Type B pancreatic cell (in vitro differentiated cells): ENCODE measurements around the gene IQCK. TPM values are rescaled to one million over a fixed set of nuclear protein-coding genes. Genes with fewer than 3 reads are reported as not detected.

Experiments used
- DNase-seq: peaks from one replicate; pipeline ENCODE4 v3.0.0; 2021; ENCODE audit warnings: mixed read lengths; ENCODE audit not compliant: unreplicated experiment; ENCODE audit errors: extremely low spot score
- H3K27ac Mint-ChIP-seq: 2 replicates; pipeline ENCODE4 v1.8.0; 2021; ENCODE audit warnings: mild to moderate bottlenecking, mixed read lengths
- H3K27me3 Mint-ChIP-seq: 2 replicates; pipeline ENCODE4 v1.8.0; 2021; ENCODE audit warnings: mixed read lengths
- H3K36me3 Mint-ChIP-seq: 2 replicates; pipeline ENCODE4 v1.8.0; 2021; ENCODE audit warnings: mixed read lengths
- H3K4me1 Mint-ChIP-seq: one replicate; pipeline ENCODE4 v1.8.0; 2021; ENCODE audit warnings: mixed read lengths; ENCODE audit not compliant: unreplicated experiment
- H3K4me3 Mint-ChIP-seq: 2 replicates; pipeline ENCODE4 v1.8.0; 2021; ENCODE audit warnings: mild to moderate bottlenecking, mixed read lengths
- H3K9me3 Mint-ChIP-seq: 2 replicates; pipeline ENCODE4 v1.8.0; 2021; ENCODE audit warnings: mixed read lengths
- CTCF ChIP-seq: fragments of 200-600 bp; sonication (generic); conservative IDR thresholded peaks from 2 replicates; pipeline ENCODE4 v1.5.0; 2021; ENCODE audit warnings: antibody characterized with exemption, mild to moderate bottlenecking
- total RNA-seq: library from RNA; stranded (reverse); gene quantifications from 2 replicates; pipeline ENCODE4 v1.2.1, GENCODE V29; 2021; ENCODE audit warnings: low replicate concordance

The IQCK gene
- total RNA-seq, 1 donor from 2014 or later = 23.0 TPM

DNA sequence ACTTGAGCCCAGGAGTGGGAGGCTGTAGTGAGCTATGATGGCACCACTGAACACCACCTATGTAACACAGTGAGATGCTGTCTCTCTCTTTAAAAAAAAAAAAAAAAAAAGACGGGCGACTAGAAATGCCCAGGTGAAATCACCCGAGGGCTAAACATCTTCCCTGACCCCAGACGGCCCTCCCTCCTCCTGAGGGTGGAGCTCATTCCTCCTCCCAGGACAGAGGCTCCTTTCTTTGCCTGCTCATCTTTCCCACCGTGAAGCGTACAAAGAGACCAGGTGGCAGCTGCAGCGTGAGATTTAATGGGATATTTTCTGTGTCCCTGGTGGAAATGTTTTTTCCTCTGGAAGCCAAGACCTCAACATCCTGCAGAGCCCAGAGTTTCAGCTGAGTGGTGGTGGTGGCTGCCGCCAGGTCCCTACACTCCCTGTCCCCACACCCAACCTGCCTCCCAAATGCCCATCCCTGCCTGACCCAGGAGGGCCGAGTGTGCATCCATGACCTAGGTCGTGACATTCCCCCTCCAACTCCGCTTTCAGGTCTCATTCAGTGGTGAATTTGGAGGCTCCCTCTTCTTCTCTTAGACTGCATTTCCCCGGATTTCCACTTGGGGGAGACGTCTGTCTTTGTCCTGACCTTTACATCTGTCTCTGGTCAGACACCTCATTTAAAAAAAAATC is 181.0 kb downstream of the IQCK start:
- Mint-ChIP-seq H3K27ac (no peak overlapping the region), H3K9me3 (no peaks in the 10 kb centered on the region), H3K4me1 (peaks cover 6% of the 10 kb centered on the region), H3K27me3 (peaks cover 7% of the 10 kb centered on the region), H3K4me3 (peak overlapping the region; percentile 11), H3K36me3 (no peaks in the 10 kb centered on the region)
- peak; percentile 82 for TF ChIP-seq CTCF
- no peak for DNase-seq

DNA sequence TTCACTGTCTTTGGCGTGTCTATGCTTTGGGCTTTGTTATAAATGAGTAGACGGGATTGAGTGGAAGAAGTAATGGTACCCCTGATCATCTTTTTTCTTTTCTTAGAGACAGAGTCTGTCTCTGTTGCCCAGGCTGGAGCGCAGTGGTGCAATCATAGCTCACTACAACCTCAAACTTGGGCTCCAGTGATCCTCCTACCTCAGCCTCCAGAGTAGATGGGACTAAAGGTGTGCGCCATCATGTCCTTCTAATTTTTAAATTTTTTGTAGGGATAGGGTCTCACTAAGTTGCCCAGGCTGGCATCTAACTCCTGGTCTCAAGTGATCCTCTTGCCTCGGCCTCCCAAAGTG is 181.5 kb downstream of the IQCK start:
- DNase-seq = no peak
- Mint-ChIP-seq H3K4me1 (peaks cover 6% of the 10 kb centered on the region), H3K4me3 (no peak overlapping the region), H3K27ac (no peak overlapping the region), H3K27me3 (peaks cover 7% of the 10 kb centered on the region), H3K9me3 (no peaks in the 10 kb centered on the region), H3K36me3 (no peaks in the 10 kb centered on the region)
- TF ChIP-seq CTCF = no peak

- no peak overlapping the region for H3K4me3 Mint-ChIP-seq
- no peaks in the 10 kb centered on the region for H3K9me3 Mint-ChIP-seq
- no peak for DNase-seq
- no peak for TF ChIP-seq CTCF
- H3K4me1 Mint-ChIP-seq = peaks cover 6% of the 10 kb centered on the region
- no peaks in the 10 kb centered on the region for H3K36me3 Mint-ChIP-seq
- peaks cover 10% of the 10 kb centered on the region for H3K27me3 Mint-ChIP-seq
- no peak overlapping the region for H3K27ac Mint-ChIP-seq
Measured at GRCh38 chr16:19901164-19901563, 183.1 kb downstream of the IQCK start.

DNA sequence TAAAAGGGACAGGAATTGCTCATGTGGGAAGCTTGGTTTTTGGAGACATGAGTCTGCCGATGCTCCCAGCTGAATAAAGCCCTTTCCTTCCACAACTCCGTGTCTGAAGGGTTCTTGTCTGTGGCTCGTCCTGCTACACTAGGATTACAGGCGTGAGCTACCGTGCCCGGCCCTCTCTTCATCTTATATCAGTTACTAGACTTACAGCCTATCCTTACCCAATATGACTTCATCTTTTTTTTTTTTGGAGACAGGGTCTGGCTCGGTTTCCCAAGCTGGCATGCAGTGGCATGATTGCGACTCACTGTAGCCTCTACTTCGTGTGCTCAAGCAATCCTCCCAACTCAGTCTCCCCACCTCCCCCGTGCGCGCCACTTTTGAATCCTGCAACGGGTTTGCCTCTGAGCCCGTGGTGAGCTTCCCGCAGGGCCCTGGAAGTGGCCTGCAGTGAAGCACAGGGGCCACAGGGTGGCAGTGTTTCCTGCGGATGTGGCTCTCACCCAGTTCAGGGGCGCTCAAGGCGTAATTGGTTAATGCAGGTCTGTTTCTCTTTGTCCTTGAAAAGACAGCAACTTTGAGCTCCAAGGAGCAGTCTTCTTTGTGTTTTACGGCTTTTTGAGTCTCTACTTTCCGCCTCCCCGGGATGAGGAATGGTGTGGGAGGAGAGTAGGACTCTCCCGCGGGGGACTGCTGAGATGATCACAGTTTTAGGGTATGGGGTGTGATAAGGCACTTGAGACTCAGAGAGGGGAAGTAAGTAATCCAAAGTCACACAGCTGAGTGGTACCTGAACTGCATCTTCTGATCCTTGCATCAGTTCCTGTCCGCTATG is 189.3 kb downstream of the IQCK start:
- peak; percentile 99 for TF ChIP-seq CTCF
- H3K4me3 Mint-ChIP-seq = no peak overlapping the region

More for the DNA sequence above, 189.3 kb downstream of the IQCK start:
- DNase-seq = peak; percentile 79
- no peaks in the 10 kb centered on the region for H3K36me3 Mint-ChIP-seq
- H3K27me3 Mint-ChIP-seq = peaks cover 14% of the 10 kb centered on the region
- peaks cover 6% of the 10 kb centered on the region for H3K4me1 Mint-ChIP-seq
- H3K9me3 Mint-ChIP-seq = no peaks in the 10 kb centered on the region
- peak overlapping the region; percentile 50 for H3K27ac Mint-ChIP-seq

Other genes with a start within 250 kb of the IQCK start
- 66.7 and 90.0 TPM in 2 replicates for gene GDE1, start 196.2 kb upstream of the IQCK start, total RNA-seq
- gene CCP110, start 194.3 kb upstream of the IQCK start, total RNA-seq = 14.7 and 29.1 TPM in 2 replicates
- gene VPS35L, start 162.6 kb upstream of the IQCK start, total RNA-seq = 59.1 and 62.0 TPM in 2 replicates
- gene KNOP1, start within 50 bp of the IQCK start, total RNA-seq = 44.1 and 54.9 TPM in 2 replicates
- 25.8 and 53.8 TPM in 2 replicates for gene GPRC5B, start 166.6 kb downstream of the IQCK start, total RNA-seq